ENCODE measurements around the gene MN1.
A peak's percentile ranks its signal among the peaks of the same experiment; 100 is the strongest.

Gene MN1

GRCh38 chr22:27709919-27710675 lies 91.5 kb downstream of the MN1 start:
- DNase-seq: no peak

- no peak for DNase-seq
Measured at GRCh38 chr22:27706489-27706888, 95.1 kb downstream of the MN1 start.

GRCh38 chr22:27705408-27706080 lies 96.0 kb downstream of the MN1 start:
- DNase-seq: peak; percentile 55

GRCh38 chr22:27704581-27704980 lies 97.0 kb downstream of the MN1 start:
- no peak for DNase-seq

GRCh38 chr22:27699383-27700019 lies 102.1 kb downstream of the MN1 start:
- DNase-seq: no peak

- no peak for DNase-seq
Measured at GRCh38 chr22:27698813-27699212, 102.7 kb downstream of the MN1 start.
